ENCODE data around the gene GDF15.

- no peak for TF ChIP-seq TAF1 (IDR thresholded peaks at IDR 0.05; ENCODE audit: borderline replicate concordance, low read depth, low read length)
- TF ChIP-seq, protein P1, sequence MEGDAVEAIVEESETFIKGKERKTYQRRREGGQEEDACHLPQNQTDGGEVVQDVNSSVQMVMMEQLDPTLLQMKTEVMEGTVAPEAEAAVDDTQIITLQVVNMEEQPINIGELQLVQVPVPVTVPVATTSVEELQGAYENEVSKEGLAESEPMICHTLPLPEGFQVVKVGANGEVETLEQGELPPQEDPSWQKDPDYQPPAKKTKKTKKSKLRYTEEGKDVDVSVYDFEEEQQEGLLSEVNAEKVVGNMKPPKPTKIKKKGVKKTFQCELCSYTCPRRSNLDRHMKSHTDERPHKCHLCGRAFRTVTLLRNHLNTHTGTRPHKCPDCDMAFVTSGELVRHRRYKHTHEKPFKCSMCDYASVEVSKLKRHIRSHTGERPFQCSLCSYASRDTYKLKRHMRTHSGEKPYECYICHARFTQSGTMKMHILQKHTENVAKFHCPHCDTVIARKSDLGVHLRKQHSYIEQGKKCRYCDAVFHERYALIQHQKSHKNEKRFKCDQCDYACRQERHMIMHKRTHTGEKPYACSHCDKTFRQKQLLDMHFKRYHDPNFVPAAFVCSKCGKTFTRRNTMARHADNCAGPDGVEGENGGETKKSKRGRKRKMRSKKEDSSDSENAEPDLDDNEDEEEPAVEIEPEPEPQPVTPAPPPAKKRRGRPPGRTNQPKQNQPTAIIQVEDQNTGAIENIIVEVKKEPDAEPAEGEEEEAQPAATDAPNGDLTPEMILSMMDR (IDR thresholded peaks at IDR 0.05): no peak
- no peak for TF ChIP-seq JUND (IDR thresholded peaks at IDR 0.05)
- no peak for TF ChIP-seq GABPA (IDR thresholded peaks at IDR 0.05; ENCODE audit: low read depth)
- TF ChIP-seq, protein P2, sequence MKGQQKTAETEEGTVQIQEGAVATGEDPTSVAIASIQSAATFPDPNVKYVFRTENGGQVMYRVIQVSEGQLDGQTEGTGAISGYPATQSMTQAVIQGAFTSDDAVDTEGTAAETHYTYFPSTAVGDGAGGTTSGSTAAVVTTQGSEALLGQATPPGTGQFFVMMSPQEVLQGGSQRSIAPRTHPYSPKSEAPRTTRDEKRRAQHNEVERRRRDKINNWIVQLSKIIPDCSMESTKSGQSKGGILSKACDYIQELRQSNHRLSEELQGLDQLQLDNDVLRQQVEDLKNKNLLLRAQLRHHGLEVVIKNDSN (IDR thresholded peaks at IDR 0.05; ENCODE audit: borderline replicate concordance, low read depth): no peak
Observed at GRCh38 chr19:18406749-18407148, 20.8 kb downstream of the GDF15 start.
